Measurements from ENCODE around the gene DAGLB. TPM values are rescaled to one million over a fixed set of nuclear protein-coding genes. Genes with fewer than 3 reads are reported as not detected.

Gene DAGLB
- total and polyA plus RNA-seq, 11 donors = 4.1 to 17.2 (median 7.4) TPM

- Histone ChIP-seq H3K4me1 (peaks cover 8 to 92% (median 59%) of the 10 kb centered on the region in 12 donors), H3K27me3 (no peaks in the 10 kb centered on the region), H3K4me3 (no peak overlapping the region), H3K27ac (peak overlapping the region in 10 of 12 donors; percentile 5 to 75 (median 42)), H3K36me3 (peaks cover 0 to 63% (median 47%) of the 10 kb centered on the region in 9 donors), H3K9me3 (no peaks in the 10 kb centered on the region)
- intact Hi-C loops (cut with DNase I) = loop anchor here in 1 of 10 donors (10.0 kb wide), 1 partner anchor 47 kb away; no protein-coding TSS in a partner anchor
- ATAC-seq = peak; percentile 44 to 84 (median 65)
- WGBS, 4 donors = 47 to 61% (median 53%) methylated on average over 7 of the region's 7 CpGs
- TF ChIP-seq POLR2A (IDR thresholded peaks at IDR 0.05) (peak in 1 of 2 donors; percentile 16), CTCF (IDR thresholded peaks at IDR 0.05) (no peak)
- DNase-seq = no peak
Measured at GRCh38 chr7:6387734-6388294, 59.9 kb downstream of the DAGLB start.

- ATAC-seq = no peak
- intact Hi-C loops (cut with DNase I) = loop anchor here in 1 of 10 donors (10.0 kb wide), 1 partner anchor 48 kb away; no protein-coding TSS in a partner anchor
- Histone ChIP-seq H3K27ac (peak overlapping the region in 7 of 12 donors; percentile 19 to 75 (median 47)), H3K36me3 (peaks cover 0 to 53% (median 37%) of the 10 kb centered on the region in 9 donors), H3K9me3 (no peaks in the 10 kb centered on the region), H3K27me3 (no peaks in the 10 kb centered on the region), H3K4me1 (peaks cover 8 to 92% (median 64%) of the 10 kb centered on the region in 12 donors), H3K4me3 (no peak overlapping the region)
- TF ChIP-seq CTCF (IDR thresholded peaks at IDR 0.05) = no peak
- 93 to 98% (median 94%) methylated on average over 3 of the region's 3 CpGs for WGBS, 4 donors
- DNase-seq = no peak
Measured at GRCh38 chr7:6386779-6387178, 61.0 kb downstream of the DAGLB start.

- ATAC-seq = no peak
- intact Hi-C loops (cut with DNase I) = loop anchor here in 1 of 10 donors (10.0 kb wide), 1 partner anchor 49 kb away; no protein-coding TSS in a partner anchor
- Histone ChIP-seq H3K9me3 (no peaks in the 10 kb centered on the region), H3K36me3 (peaks cover 0 to 45% (median 29%) of the 10 kb centered on the region in 9 donors), H3K4me1 (peaks cover 8 to 92% (median 68%) of the 10 kb centered on the region in 12 donors), H3K27me3 (no peaks in the 10 kb centered on the region), H3K27ac (peak overlapping the region in 10 of 12 donors; percentile 10 to 82 (median 40)), H3K4me3 (no peak overlapping the region)
- DNase-seq = no peak
- TF ChIP-seq POLR2A (IDR thresholded peaks at IDR 0.05) = no peak
- TF ChIP-seq CTCF (IDR thresholded peaks at IDR 0.05) = no peak
- 73 to 77% (median 74%) methylated on average over 4 of the region's 4 CpGs for WGBS, 4 donors
Measured at GRCh38 chr7:6385909-6386560, 61.7 kb downstream of the DAGLB start.

GRCh38 chr7:6385110-6385781 is 62.5 kb downstream of the DAGLB start:
- Histone ChIP-seq H3K4me3 (no peak overlapping the region), H3K9me3 (no peaks in the 10 kb centered on the region), H3K27me3 (no peaks in the 10 kb centered on the region), H3K27ac (peak overlapping the region in 8 of 12 donors; percentile 13 to 82 (median 58)), H3K36me3 (peaks cover 0 to 37% (median 21%) of the 10 kb centered on the region in 9 donors), H3K4me1 (peaks cover 8 to 92% (median 75%) of the 10 kb centered on the region in 12 donors)
- intact Hi-C loops (cut with DNase I) = loop anchor here in 1 of 10 donors (10.0 kb wide), 1 partner anchor 50 kb away; no protein-coding TSS in a partner anchor
- no peak for TF ChIP-seq CTCF (IDR thresholded peaks at IDR 0.05)
- no peak for TF ChIP-seq POLR2A (IDR thresholded peaks at IDR 0.05)
- no peak for DNase-seq
- WGBS, 4 donors = 43 to 54% (median 44%) methylated on average over 5 of the region's 5 CpGs
- peak in 3 of 4 donors; percentile 62 to 80 (median 72) for ATAC-seq
